Lung (tissue), 16 donors: ENCODE measurements around the gene KBTBD4. TPM values are rescaled to one million over a fixed set of nuclear protein-coding genes. Genes with fewer than 3 reads are reported as not detected.

Experiments used
- ATAC-seq: fragments of 200-7000 bp; cut with Tn5 transposase; one replicate; pipeline ENCODE4 v1.9.1; 2020; ENCODE audit warnings: moderate number of reproducible peaks; ENCODE audit not compliant: insufficient read depth, low FRiP score
- DNase-seq, 3 donors: peaks; one replicate each; pipeline ENCODE4 v3.0.0-alpha.2; 2013 to 2017
- H3K27ac ChIP-seq, 2 donors: one replicate each; pipeline ENCODE4 v1.5.1; 2013; ENCODE audit warnings: mild to moderate bottlenecking in 2 of 2, moderate library complexity in 2 of 2, control low read depth in 1 of 2, inconsistent platforms in 1 of 2, low read depth in 1 of 2, low read length in 1 of 2
- H3K27me3 ChIP-seq, 3 donors: one replicate each; pipeline ENCODE4 v1.5.1; 2013; ENCODE audit warnings: low read length in 2 of 3; ENCODE audit not compliant: control insufficient read depth in 3 of 3, insufficient read depth in 3 of 3
- H3K36me3 ChIP-seq, 4 donors: one replicate each; pipeline ENCODE4 v1.5.1; 2013; ENCODE audit warnings: low read length in 4 of 4, mild to moderate bottlenecking in 1 of 4, moderate library complexity in 1 of 4; ENCODE audit not compliant: control insufficient read depth in 4 of 4, insufficient read depth in 4 of 4
- H3K4me1 ChIP-seq, 5 donors: one replicate each; pipeline ENCODE4 v1.5.1; 2013; ENCODE audit warnings: low read length in 5 of 5, mild to moderate bottlenecking in 2 of 5, moderate library complexity in 1 of 5; ENCODE audit not compliant: control insufficient read depth in 5 of 5, insufficient read depth in 5 of 5
- H3K4me3 ChIP-seq: one replicate; pipeline ENCODE4 v1.5.1; 2013; ENCODE audit warnings: mild to moderate bottlenecking, control low read depth, moderate library complexity
- H3K9ac ChIP-seq, 2 donors: one replicate each; pipeline ENCODE4 v1.5.1; 2013; ENCODE audit warnings: low read length in 2 of 2, control low read depth in 1 of 2; ENCODE audit not compliant: insufficient read depth in 1 of 2
- H3K9me3 ChIP-seq, 4 donors: one replicate each; pipeline ENCODE4 v1.5.1; 2013; ENCODE audit warnings: low read length in 3 of 4, mild to moderate bottlenecking in 1 of 4, moderate library complexity in 1 of 4; ENCODE audit not compliant: control insufficient read depth in 4 of 4, insufficient read depth in 3 of 4
- WGBS, 2 donors: extraction: QIAGEN DNeasy Blood & Tissue Kit; methylation state at CpG; one replicate each; pipeline ENCODE4 v1.1.7; 2013; 5-methylcytosine and 5-hydroxymethylcytosine counted together
- long read RNA-seq, 5 donors: transcript quantifications; one replicate each; lab custom pipeline, GENCODE V29; 2026
- polyA plus RNA-seq, 2 donors: library from polyadenylated mRNA; stranded (reverse); fragments of 200-250 nt; gene quantifications; one replicate each; pipeline ENCODE4 v1.2.1, GENCODE V29; 2013
- total RNA-seq, 2 donors: library from RNA; depleted of rRNA in 1 of 2; stranded (reverse); fragments of >200 nt in 1 of 2; gene quantifications; one replicate each; pipeline ENCODE4 v1.2.1, GENCODE V29; 2014 to 2021
- TF ChIP-seq, protein P1 (sequence below): IDR thresholded peaks from 2 replicates; pipeline ENCODE4 v1.5.1; 2012; ENCODE audit warnings: mild to moderate bottlenecking; ENCODE audit errors: control extremely low read depth, extremely low read depth
- donor health status: control.
- donor health status: control.
- donor health status: Bipolar disorder and iron deficiency.
- donor health status: healthy.
- donor health status: DM: yes; HTN: yes; CAD: no.

Gene KBTBD4
- 10 to 100 TPM; 15.0 to 17.1 TPM for total RNA-seq
- polyA plus RNA-seq = 10 to 100 TPM in 1 of 2 donors, 1 to 10 TPM in 1; 5.8 to 16.9 TPM
- long read RNA-seq, donor 1, transcript KBTBD4-202 (4 exons, 2,372 nt) = major isoform, 8 of 11 reads
- long read RNA-seq, donor 1, partial matches to known transcripts = 0 of 11 reads
- long read RNA-seq, donor 1, other reads (novel, unspliced or antisense) = 0 of 11 reads
- long read RNA-seq, donor 2, partial matches to known transcripts = 0 of 2 reads
- long read RNA-seq, donor 2, other reads (novel, unspliced or antisense) = 0 of 2 reads
- long read RNA-seq, donor 3, partial matches to known transcripts = 0 of 1 reads
- long read RNA-seq, donor 3, other reads (novel, unspliced or antisense) = 0 of 1 reads
- long read RNA-seq, donor 4, partial matches to known transcripts = 0 of 2 reads
- long read RNA-seq, donor 4, other reads (novel, unspliced or antisense) = 0 of 2 reads
- long read RNA-seq, donor 5, transcript KBTBD4-209 (3 exons, 3,079 nt) = minor isoform, 5 of 38 reads
- long read RNA-seq, donor 5, transcript KBTBD4-202 (4 exons, 2,372 nt) = major isoform, 10 of 38 reads
- long read RNA-seq, donor 5, partial matches to known transcripts = 23 of 38 reads
- long read RNA-seq, donor 5, other reads (novel, unspliced or antisense) = 0 of 38 reads

DNA sequence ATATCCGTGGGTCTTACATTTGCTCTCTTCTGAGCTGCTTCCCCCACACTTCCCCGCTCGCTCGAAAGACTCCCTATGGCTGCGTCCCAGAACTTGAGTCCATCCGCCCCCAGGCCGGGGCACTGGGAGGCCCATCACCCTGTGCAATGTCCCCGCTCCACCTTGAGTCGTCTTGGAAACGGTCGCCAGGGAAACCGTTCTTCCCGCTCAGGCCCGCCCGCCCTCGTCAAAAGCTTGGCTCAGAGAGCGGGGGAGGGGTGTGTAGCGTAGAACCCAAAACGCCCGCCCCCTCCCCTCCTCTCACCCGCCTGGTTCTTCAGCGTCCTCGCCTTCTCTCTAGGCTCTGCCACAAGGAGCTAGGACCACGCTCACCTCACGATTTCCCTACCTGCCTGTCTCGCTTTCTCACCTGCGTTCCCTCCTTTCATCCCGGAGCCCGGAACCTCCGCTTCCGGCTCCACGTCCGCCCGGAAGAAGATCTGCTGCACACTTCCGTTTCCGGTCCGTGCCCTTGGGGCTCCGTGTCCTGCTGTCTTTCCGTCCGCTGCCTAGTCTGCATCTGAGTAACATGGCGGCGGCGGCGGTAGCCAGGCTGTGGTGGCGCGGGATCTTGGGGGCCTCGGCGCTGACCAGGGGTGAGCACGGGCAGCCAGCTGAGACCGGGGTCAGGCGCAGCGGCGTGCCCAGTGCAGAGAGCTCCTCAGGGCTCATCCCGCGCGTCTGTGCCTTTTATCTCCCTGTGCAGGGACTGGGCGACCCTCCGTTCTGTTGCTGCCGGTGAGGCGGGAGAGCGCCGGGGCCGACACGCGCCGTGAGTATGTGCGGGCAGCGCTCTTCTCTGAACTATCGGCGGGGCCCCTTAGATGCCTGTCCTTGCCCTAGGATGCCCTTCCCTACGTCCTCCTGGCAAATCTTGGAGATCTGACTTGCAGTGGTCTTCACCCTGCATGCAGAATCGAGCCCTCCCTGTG is at the start of gene KBTBD4, which contains the start of gene NDUFS3:
Gene KBTBD4 (minus strand): TSS at position 447 of the 971 bp plus-strand sequence. CDS start 19 bp downstream, at position 428.
Gene NDUFS3 (plus strand): TSS at position 551 of the 971 bp plus-strand sequence. CDS start 18 bp downstream, at position 569.
- peaks cover 5 to 21% (median 10%) of the 10 kb centered on the region in 5 donors for H3K4me1 ChIP-seq
- DNase-seq = peak; percentile 91 to 94 (median 93)
- no peaks in the 10 kb centered on the region for H3K9me3 ChIP-seq
- ATAC-seq = peak; percentile 98
- peaks cover 25 to 48% (median 29%) of the 10 kb centered on the region in 4 donors for H3K36me3 ChIP-seq
- peak within 1 kb of the TSS; percentile 75 to 89 for H3K27ac ChIP-seq
- no peaks in the 10 kb centered on the region for H3K27me3 ChIP-seq
- TF ChIP-seq, protein P1, sequence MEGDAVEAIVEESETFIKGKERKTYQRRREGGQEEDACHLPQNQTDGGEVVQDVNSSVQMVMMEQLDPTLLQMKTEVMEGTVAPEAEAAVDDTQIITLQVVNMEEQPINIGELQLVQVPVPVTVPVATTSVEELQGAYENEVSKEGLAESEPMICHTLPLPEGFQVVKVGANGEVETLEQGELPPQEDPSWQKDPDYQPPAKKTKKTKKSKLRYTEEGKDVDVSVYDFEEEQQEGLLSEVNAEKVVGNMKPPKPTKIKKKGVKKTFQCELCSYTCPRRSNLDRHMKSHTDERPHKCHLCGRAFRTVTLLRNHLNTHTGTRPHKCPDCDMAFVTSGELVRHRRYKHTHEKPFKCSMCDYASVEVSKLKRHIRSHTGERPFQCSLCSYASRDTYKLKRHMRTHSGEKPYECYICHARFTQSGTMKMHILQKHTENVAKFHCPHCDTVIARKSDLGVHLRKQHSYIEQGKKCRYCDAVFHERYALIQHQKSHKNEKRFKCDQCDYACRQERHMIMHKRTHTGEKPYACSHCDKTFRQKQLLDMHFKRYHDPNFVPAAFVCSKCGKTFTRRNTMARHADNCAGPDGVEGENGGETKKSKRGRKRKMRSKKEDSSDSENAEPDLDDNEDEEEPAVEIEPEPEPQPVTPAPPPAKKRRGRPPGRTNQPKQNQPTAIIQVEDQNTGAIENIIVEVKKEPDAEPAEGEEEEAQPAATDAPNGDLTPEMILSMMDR = no peak
- H3K9ac ChIP-seq = peak within 1 kb of the TSS; percentile 52 to 93
- peak within 1 kb of the TSS; percentile 96 for H3K4me3 ChIP-seq
- 0% methylated on average over 68 to 71 of the region's 72 CpGs for WGBS, 2 donors

DNA sequence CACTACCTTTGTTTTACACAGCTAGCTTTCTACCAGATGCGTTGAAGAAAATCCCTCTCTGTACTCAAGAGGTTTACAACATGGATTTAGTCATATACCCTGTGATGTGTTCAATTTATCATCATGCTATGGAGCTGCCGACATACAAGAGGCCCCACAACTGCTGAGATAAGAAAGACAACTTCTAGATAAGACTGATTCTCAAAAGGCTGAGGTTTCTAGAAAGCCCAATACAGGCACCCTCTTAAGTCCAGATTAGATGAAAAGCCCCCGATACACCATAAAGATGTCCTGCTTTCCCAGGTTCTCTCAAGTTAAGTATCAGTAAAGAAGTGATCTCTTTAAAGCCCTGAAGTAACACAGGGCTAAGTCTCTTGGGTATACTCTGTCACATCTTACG is 49.3 kb upstream of the KBTBD4 start:
- Histone ChIP-seq H3K9me3 (no peaks in the 10 kb centered on the region), H3K27me3 (no peaks in the 10 kb centered on the region), H3K9ac (no peak overlapping the region), H3K36me3 (peaks cover 25 to 45% (median 31%) of the 10 kb centered on the region in 4 donors), H3K27ac (no peak overlapping the region), H3K4me3 (no peak overlapping the region), H3K4me1 (no peaks in the 10 kb centered on the region)
- 88 to 93% methylated on average over 4 of the region's 4 CpGs for WGBS, 2 donors
- TF ChIP-seq, protein P1 = no peak
- DNase-seq (no peak), ATAC-seq (no peak)

DNA sequence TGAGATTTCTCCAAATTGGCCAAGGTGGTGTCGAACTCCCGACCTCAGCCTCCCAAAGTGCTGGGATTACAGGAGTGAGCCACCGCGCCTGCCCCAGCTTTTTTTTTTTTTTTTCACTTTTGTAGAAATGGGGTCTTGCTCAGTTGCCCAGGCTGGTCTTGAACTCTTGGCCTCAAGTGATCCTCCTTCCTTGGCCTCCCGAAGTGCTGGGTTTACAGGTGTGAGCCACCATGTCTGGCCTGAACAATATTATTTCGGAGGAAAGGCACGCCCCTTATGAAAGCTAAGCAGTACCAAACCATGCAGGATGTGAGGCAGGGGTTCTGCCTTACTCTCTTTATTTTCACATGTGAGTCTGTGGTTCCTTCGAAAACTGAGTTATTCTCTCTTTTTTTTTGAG is 47.5 kb upstream of the KBTBD4 start:
- ATAC-seq = no peak
- Histone ChIP-seq H3K4me1 (no peaks in the 10 kb centered on the region), H3K27ac (no peak overlapping the region), H3K9ac (no peak overlapping the region), H3K4me3 (no peak overlapping the region), H3K36me3 (peaks cover 32 to 55% (median 36%) of the 10 kb centered on the region in 4 donors), H3K9me3 (no peaks in the 10 kb centered on the region), H3K27me3 (no peaks in the 10 kb centered on the region)
- WGBS, 2 donors = 94 to 98% methylated on average over 8 of the region's 8 CpGs
- TF ChIP-seq, protein P1 = no peak
- no peak for DNase-seq
